Measurements from ENCODE around the gene DRAM2. TPM values are rescaled to one million over a fixed set of nuclear protein-coding genes. Genes with fewer than 3 reads are reported as not detected.

Gene DRAM2
- total and polyA plus RNA-seq, 9 of the 15 experiments (the other 6 are each of a cell fraction or from before 2014, with no cell fraction given), result 29.0 to 161 (median 53.5) TPM

GRCh38 chr1:111099289-111099688, 40.6 kb downstream of the DRAM2 start (continued):
- TF ChIP-seq PRDM10 (IDR thresholded peaks at IDR 0.05; ENCODE audit: partially characterized antibody), result no peak
- no peak for TF ChIP-seq NFRKB (IDR thresholded peaks at IDR 0.05; ENCODE audit: low read depth)
- peak; percentile 36; the same call in 1 of the 2 replicates for TF ChIP-seq CBX1 (IDR thresholded peaks at IDR 0.05; ENCODE audit: low read depth)
- TF ChIP-seq TSHZ1 (CRISPR knock-in tag; IDR thresholded peaks at IDR 0.05), result no peak
- TF ChIP-seq ZBTB26 (CRISPR knock-in tag; IDR thresholded peaks at IDR 0.05), result no peak
- TF ChIP-seq ELK3 (CRISPR knock-in tag; IDR thresholded peaks at IDR 0.05), result no peak
- TF ChIP-seq CEBPZ (IDR thresholded peaks at IDR 0.05; ENCODE audit: borderline replicate concordance, low read depth, low read length), result 0 out of 2 replicates have a peak, but pooled peaks have one; percentile 55
- peak; percentile 86 for TF ChIP-seq ZFP36 (IDR thresholded peaks at IDR 0.05; ENCODE audit: low read depth, low read length, partially characterized antibody)
- TF ChIP-seq PBX2 (CRISPR knock-in tag; IDR thresholded peaks at IDR 0.05; ENCODE audit: low read depth), result no peak
- no peak for TF ChIP-seq PBX2 (tag; conservative IDR thresholded peaks at IDR 0.05; ENCODE audit: low read depth)
- peak; percentile 88; the same call in 1 of the 2 replicates for TF ChIP-seq CBX5 (IDR thresholded peaks at IDR 0.05; ENCODE audit: borderline replicate concordance, low read depth)

Measured in K562 (cell line).